ENCODE results near the gene SSBP3. TPM values are rescaled to one million over a fixed set of nuclear protein-coding genes. Genes with fewer than 3 reads are reported as not detected.

The SSBP3 gene
- total RNA-seq, 1 experiment from 2014 or later, result 42.1 TPM

- BruUV-seq (replicated peaks), result no TSS peak
- no peak for DNase-seq
- Mint-ChIP-seq H3K9me3 (ENCODE audit: unreplicated experiment) (no peaks in the 10 kb centered on the region), H3K4me1 (ENCODE audit: low read depth, unreplicated experiment) (no peaks in the 10 kb centered on the region), H3K27me3 (ENCODE audit: insufficient read depth, unreplicated experiment) (no peaks in the 10 kb centered on the region), H3K27ac (ENCODE audit: unreplicated experiment) (no peak overlapping the region), H3K4me3 (ENCODE audit: unreplicated experiment) (no peak overlapping the region), H3K36me3 (ENCODE audit: insufficient read depth, unreplicated experiment) (no peaks in the 10 kb centered on the region)
- Histone ChIP-seq H3K27me3 (replicated peaks; ENCODE audit: control insufficient read depth, insufficient read depth, low read length) (no peaks in the 10 kb centered on the region), H3K36me3 (ENCODE audit: control insufficient read depth, insufficient read depth, low read length) (no peaks in the 10 kb centered on the region), H3K4me3 (ENCODE audit: low read depth, low read length) (no peak overlapping the region), H3K9me3 (no peaks in the 10 kb centered on the region), H3K4me1 (no peaks in the 10 kb centered on the region)
- POLR2A ChIA-PET, result no interaction called here
- no peak for TF ChIP-seq CTCF (IDR thresholded peaks at IDR 0.05; ENCODE audit: insufficient read depth in 1 of 2, low read depth in 1 of 2, low read length in 1 of 2, severe bottlenecking in 1 of 2, unreplicated experiment in 1 of 2)
- intact Hi-C loops (cut with micrococcal nuclease; ENCODE audit: unreplicated experiment), result no loop called here
- CTCF ChIA-PET, result no interaction called here
These were observed 148.3 kb downstream of the SSBP3 start for GRCh38 chr1:54257876-54258275.

GRCh38 chr1:54257346-54257620 lies 148.9 kb downstream of the SSBP3 start:
- intact Hi-C loops (cut with micrococcal nuclease; ENCODE audit: unreplicated experiment), result no loop called here
- Histone ChIP-seq H3K36me3 (ENCODE audit: control insufficient read depth, insufficient read depth, low read length) (no peaks in the 10 kb centered on the region), H3K27me3 (replicated peaks; ENCODE audit: control insufficient read depth, insufficient read depth, low read length) (no peaks in the 10 kb centered on the region), H3K9me3 (no peaks in the 10 kb centered on the region), H3K4me1 (no peaks in the 10 kb centered on the region), H3K4me3 (ENCODE audit: low read depth, low read length) (no peak overlapping the region)
- no peak for TF ChIP-seq CTCF (IDR thresholded peaks at IDR 0.05; ENCODE audit: insufficient read depth in 1 of 2, low read depth in 1 of 2, low read length in 1 of 2, severe bottlenecking in 1 of 2, unreplicated experiment in 1 of 2)
- H3K27me3 Mint-ChIP-seq (ENCODE audit: insufficient read depth, unreplicated experiment), result no peaks in the 10 kb centered on the region
- DNase-seq, result no peak
- no TSS peak for BruUV-seq (replicated peaks)
- ChIA-PET POLR2A (no interaction called here), CTCF (no interaction called here)
- no peaks in the 10 kb centered on the region for H3K9me3 Mint-ChIP-seq (ENCODE audit: unreplicated experiment)
- no peak overlapping the region for H3K4me3 Mint-ChIP-seq (ENCODE audit: unreplicated experiment)
- H3K27ac Mint-ChIP-seq (ENCODE audit: unreplicated experiment), result no peak overlapping the region
- H3K36me3 Mint-ChIP-seq (ENCODE audit: insufficient read depth, unreplicated experiment), result no peaks in the 10 kb centered on the region
- H3K4me1 Mint-ChIP-seq (ENCODE audit: low read depth, unreplicated experiment), result no peaks in the 10 kb centered on the region

GRCh38 chr1:54256522-54257345 lies 149.5 kb downstream of the SSBP3 start:
- H3K4me3 ChIP-seq (ENCODE audit: low read depth, low read length), result no peak overlapping the region
- H3K27me3 ChIP-seq (replicated peaks; ENCODE audit: control insufficient read depth, insufficient read depth, low read length), result no peaks in the 10 kb centered on the region
- POLR2A ChIA-PET, result no interaction called here

More at GRCh38 chr1:54256522-54257345, 149.5 kb downstream of the SSBP3 start:
- Histone ChIP-seq H3K9me3 (no peaks in the 10 kb centered on the region), H3K36me3 (ENCODE audit: control insufficient read depth, insufficient read depth, low read length) (no peaks in the 10 kb centered on the region), H3K4me1 (no peaks in the 10 kb centered on the region)
- intact Hi-C loops (cut with micrococcal nuclease; ENCODE audit: unreplicated experiment), result no loop called here
- CTCF ChIA-PET, result interaction anchor here (0.9 kb wide), 1 partner anchor 243 kb away, joined by 4 read pairs; no protein-coding TSS in a partner anchor
- BruUV-seq (replicated peaks), result no TSS peak
- Mint-ChIP-seq H3K4me3 (ENCODE audit: unreplicated experiment) (no peak overlapping the region), H3K27ac (ENCODE audit: unreplicated experiment) (no peak overlapping the region), H3K27me3 (ENCODE audit: insufficient read depth, unreplicated experiment) (no peaks in the 10 kb centered on the region), H3K36me3 (ENCODE audit: insufficient read depth, unreplicated experiment) (no peaks in the 10 kb centered on the region), H3K4me1 (ENCODE audit: low read depth, unreplicated experiment) (no peaks in the 10 kb centered on the region), H3K9me3 (ENCODE audit: unreplicated experiment) (no peaks in the 10 kb centered on the region)
- no peak for TF ChIP-seq CTCF (IDR thresholded peaks at IDR 0.05; ENCODE audit: insufficient read depth in 1 of 2, low read depth in 1 of 2, low read length in 1 of 2, severe bottlenecking in 1 of 2, unreplicated experiment in 1 of 2)
- no peak for DNase-seq
